HK-2 (cell line): ENCODE results near the gene DSE.
"Not testable (repeated sequence)": the region's sequence is repeated elsewhere in the genome, so short reads cannot be mapped to it uniquely, and the experiment has no call there.

Experiments used
- DNase-seq: peaks from one replicate; pipeline ENCODE4 v3.0.0-alpha.2; 2018; ENCODE audit not compliant: unreplicated experiment

Gene DSE

GRCh38 chr6:116370760-116371119 is at the start of gene DSE:
Gene DSE (plus strand): TSS chr6:116370947. CDS start chr6:116399251, 28,304 bp downstream.
- DNase-seq, result peak; percentile 79

DNA sequence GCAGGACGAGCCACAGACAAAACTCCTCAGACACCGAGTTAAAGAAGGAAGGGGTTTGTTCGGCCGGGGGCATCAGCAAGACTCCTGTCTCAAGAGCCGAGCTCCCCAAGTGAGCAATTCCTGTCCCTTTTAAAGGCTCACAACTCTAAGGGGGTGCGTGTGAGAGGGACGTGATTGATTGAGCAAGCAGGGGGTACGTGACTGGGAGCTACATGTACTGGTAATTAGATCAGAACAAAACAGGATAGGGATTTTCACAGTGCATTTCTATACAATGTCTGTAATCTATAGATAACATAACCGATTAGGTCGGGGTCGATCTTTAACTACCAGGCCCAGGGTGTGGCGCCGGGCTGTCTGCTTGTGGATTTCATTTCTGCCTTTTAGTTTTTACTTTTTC is 48.8 kb upstream of the DSE start:
- not testable (repeated sequence) for DNase-seq

DNA sequence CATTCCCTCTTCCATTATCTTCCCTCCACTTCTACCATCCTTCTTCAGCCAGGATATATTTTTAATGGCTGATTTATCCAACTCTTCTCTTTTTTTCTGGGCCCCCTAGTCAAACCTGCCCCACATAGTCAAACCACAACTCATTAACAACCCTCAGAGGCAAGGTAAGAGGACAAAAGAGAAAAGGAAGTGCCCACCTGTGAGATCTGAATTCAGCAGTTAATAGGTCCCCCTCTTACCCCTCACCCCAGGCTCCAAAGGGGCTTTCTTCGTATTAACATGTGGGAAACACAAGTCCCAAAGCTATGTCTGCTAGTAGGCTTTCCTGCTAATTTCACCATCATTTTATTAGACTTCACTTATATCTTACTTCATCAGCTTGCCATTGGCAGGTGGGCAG is 46.9 kb upstream of the DSE start:
- DNase-seq, result no peak

DNA sequence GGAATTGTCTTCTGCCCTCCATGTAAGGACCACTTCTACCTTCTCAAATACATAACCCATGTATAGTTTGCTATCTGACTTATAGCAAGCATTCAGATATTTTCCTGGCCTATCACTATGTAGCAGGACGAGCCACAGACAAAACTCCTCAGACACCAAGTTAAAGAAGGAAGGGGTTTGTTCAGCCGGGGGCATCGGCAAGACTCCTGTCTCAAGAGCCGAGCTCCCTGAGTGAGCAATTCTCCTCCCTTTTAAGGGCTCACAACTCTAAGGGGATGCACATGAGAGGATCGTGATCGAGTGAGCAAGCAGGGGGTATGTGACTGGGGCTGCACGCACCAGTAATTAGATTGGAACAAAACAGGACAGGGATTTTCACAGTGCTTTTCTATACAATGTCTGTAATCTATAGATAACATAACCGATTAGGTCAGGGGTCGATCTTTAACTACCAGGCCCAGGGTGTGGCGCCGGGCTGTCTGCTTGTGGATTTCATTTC is 45.1 kb upstream of the DSE start:
- DNase-seq, result not testable (repeated sequence)

GRCh38 chr6:116326181-116326671 is 44.5 kb upstream of the DSE start:
- no peak for DNase-seq

DNA sequence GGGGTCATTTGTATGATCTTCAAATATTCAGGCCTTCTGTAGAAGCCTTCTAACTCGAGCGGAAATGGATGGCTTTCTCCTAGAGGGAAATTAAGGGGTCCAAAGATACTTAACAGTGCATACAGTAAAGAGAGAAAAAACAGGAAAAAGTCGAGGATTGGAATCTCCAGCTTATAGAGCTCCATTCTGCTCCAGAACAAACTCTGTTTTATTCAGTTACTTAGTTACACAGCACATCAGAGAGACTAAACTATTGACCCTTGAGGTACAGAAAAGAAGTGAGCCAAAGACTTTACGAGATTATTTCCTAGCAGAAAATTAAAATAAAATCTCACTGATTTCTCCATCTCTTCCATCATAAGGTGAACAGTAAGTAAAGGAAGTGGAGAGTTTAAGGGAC is 43.8 kb upstream of the DSE start:
- DNase-seq, result no peak

DNA sequence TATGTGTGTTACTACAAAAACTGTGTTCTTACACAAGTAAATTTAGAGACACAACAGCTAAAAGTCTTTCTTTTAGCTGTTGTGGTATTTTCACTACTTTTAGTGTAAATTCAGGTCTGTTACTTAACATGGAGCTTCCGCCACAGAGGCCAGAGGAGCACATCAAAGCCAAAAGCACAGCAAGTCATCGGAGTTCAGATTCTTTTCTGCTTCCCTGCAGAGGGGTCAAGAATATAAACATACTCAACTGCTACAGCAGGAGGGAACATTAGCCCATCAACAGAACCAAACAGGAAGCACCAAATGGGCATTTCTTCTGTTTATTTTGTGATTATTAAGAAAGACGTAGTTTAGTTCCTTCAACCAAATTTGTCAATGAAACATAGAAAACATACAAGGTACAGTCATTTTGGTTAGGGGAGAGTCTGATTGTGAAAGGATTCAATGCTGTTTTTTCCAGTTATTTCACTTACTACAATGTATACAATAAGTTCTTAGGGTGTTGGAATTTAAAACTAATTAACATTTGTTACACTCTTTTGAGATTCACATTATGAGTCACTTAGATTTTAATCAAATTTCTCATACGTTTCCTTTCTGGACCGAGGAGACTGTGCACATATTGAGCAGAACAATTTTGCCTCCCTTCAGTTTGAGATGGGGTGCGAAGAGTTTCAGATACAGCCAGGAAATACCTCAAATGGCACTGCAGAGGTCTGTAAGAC is 42.8 kb upstream of the DSE start:
- no peak for DNase-seq

DNA sequence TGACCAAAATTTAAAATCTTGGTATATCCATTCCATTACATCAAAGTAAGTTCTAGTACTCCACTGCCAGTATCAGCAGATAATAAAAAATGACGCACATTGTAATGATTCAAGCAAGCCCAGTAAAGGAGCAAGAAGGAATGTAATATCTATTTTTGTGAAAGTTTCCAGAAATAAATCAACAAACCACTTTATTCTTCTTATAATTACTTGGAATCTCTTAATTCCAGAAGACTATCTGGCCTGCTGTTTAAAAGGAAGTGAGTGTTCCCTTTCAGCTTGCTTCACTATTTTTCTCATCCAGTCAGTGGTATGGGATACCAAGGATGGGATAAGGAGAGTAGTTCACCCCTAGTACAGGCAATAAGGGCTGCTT is 42.2 kb upstream of the DSE start:
- DNase-seq, result no peak

GRCh38 chr6:116329156-116329555 is 41.6 kb upstream of the DSE start:
- no peak for DNase-seq

DNA sequence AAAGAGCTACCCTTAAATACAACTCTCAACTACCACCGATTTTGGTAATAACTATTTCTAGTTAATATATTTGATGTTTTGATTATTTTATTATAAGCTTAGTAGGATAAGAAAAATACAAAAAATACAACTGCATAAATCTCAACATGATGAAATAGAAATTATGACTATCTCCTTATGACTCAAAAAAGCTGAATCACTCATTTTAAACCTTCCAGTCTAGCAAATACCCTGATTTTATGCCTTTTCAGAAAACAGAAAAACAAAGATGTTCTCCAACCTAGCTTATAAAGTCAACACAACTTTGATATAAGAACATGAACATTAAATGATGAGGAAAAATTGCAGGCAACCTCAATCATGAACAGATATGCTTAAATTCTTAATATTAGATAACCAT is 40.2 kb upstream of the DSE start:
- no peak for DNase-seq

GRCh38 chr6:116332096-116332495 is 38.7 kb upstream of the DSE start:
- DNase-seq, result no peak

GRCh38 chr6:116334638-116335409 is 35.9 kb upstream of the DSE start:
- DNase-seq, result not testable (repeated sequence)

GRCh38 chr6:116335612-116336215 is 35.0 kb upstream of the DSE start:
- DNase-seq, result no peak

- no peak for DNase-seq
These were observed 31.8 kb upstream of the DSE start for GRCh38 chr6:116338943-116339342.

GRCh38 chr6:116340625-116341024 is 30.1 kb upstream of the DSE start:
- DNase-seq, result not testable (repeated sequence)

GRCh38 chr6:116349216-116349615 is 21.5 kb upstream of the DSE start:
- DNase-seq, result no peak

GRCh38 chr6:116351101-116351500 is 19.6 kb upstream of the DSE start:
- no peak for DNase-seq

DNA sequence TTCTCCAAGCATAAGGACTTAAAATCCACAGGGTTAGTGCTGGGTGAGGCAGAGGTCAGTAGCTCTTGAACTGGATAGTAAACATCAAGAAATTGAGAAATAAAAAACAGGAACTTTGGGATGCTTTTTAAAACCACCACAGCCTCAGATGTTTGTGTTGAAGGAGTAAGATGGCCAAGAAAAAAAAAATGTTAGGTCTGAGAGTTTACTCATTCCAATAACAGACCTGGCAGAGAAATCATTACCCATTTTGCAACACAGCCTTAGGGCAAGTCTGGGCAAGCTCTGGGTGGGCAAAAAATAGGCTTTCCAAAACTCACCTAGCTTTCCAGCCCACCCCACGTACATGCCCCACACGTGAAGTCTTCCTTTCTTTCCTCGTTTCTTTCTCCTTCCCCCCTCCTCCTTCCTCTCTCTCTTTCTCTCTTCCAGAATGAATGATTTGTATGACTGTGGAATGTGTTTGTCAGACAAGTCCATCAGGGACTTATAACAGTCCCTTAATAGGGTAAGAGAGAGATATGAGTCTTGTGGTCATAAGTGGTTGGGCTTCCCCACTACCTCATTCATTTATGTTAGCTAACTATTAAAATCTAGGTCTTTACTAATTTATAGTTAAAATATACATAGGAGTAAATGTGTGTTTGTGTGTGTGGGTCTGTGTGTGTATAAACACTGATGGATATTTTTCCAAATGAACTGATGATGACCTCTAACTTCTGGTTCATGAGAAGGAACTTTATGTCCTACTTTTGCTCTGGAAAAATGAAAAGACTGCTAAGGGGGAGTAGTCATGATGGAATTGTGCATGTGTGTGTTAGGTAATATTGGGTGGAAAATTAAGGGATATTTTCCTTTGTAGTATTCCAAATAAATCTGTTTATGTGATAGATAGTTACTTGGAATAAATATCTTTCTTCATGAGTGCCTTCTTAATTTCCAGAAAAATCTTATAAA is 18.0 kb upstream of the DSE start:
- DNase-seq, result no peak

GRCh38 chr6:116354236-116354635 is 16.5 kb upstream of the DSE start:
- no peak for DNase-seq

DNA sequence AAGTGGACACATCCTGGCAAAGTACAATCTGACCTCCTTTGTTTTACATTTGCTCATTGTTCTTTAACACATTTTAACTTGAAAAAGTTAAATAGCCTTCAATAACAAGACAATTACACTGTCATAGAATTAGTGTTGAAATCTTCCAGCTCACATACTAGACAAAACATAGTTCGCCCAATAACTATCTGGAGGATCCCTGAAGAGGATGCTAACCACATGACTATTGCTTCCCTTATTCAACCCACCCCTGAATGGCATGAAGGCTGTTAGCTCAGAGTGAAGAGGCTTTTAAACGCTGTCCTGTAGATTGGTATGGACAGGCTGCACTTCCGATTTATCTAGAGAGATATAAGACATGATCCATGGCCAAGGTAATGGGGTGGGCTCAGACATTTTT is 15.0 kb upstream of the DSE start:
- DNase-seq, result no peak

DNA sequence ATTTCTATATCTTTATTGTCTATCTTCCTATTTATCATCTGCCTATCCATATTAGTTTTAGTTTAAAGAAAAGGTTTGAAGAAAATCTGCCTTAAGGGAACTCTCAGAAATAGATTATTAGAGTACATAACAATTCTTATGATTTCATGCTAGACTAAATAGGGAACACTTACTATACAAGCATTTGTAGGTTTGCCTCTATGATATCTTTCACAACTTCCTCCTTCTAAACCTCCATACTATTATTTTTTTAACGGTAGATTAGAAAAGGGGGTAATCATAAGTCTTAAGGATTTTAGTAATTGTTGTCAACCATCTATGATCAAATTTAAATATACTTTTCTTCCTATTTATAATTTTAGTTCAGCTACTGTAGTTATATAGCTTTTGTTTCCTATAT is 11.6 kb upstream of the DSE start:
- DNase-seq, result no peak

- no peak for DNase-seq
These were observed 10.9 kb upstream of the DSE start for GRCh38 chr6:116359835-116360234.
